ENCODE measurements around the gene LRRC56. TPM values are rescaled to one million over a fixed set of nuclear protein-coding genes. Genes with fewer than 3 reads are reported as not detected.

The LRRC56 gene
- total RNA-seq, 4 donors from 2014 or later = 0.13 to 0.69 (median 0.20) TPM; not detected in 1

DNA sequence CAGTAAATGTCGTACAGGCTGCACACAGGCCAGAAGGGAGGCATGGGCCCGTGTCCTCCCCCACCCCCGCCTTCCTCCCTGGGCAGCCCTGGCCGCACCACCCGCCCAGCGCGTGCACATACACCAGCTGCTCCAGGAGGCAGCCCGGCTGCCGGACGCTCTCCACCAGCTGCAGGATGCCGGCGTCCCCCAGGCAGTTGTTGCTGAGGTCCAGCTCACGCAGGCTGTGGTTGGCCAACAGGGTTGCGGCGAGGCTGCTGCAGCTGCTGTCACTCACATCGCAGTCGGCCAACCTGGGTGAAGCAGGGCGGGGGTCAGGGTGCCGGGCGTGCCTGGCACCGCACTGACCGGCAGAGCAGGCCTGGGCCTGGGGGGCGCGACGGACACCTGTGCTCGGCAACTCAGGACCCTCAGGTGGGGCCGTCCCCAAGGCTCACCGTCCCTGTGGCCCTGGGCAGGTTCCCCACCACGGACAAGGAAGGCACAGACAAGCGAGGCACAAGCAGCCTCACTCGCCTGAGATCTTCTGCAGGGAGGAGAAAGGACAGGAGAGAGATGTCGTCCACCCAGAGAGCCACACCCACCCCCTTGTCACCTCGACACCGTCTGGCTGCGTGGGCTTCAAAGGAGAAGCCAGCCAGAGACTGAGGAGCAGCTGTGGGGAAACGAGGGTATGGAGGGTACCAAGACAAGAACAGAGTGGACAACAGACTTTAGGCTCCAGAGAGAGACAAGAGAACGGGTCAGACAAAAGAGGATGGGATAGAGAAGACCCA lies 42.4 kb upstream of the LRRC56 start:
- no peaks in the 10 kb centered on the region for H3K27me3 ChIP-seq
- no peak for TF ChIP-seq POLR2AphosphoS5 (IDR thresholded peaks at IDR 0.05)
- no peak for TF ChIP-seq CTCF (IDR thresholded peaks at IDR 0.05)
- TF ChIP-seq POLR2A (IDR thresholded peaks at IDR 0.05) = no peak
- no peak for TF ChIP-seq EP300 (IDR thresholded peaks at IDR 0.05)
- WGBS, 2 donors (ENCODE audit: low coverage in 1 of 2) = 57 to 69% methylated on average over 3 to 4 of the region's 37 CpGs
- no peak for ATAC-seq
- no peak overlapping the region for H3K4me3 ChIP-seq
- no peaks in the 10 kb centered on the region for H3K9me3 ChIP-seq
- no peaks in the 10 kb centered on the region for H3K4me1 ChIP-seq
- H3K27ac ChIP-seq = no peak overlapping the region
- peaks cover 0 to 91% of the 10 kb centered on the region in 2 donors for H3K36me3 ChIP-seq

GRCh38 chr11:495537-495931 lies 41.8 kb upstream of the LRRC56 start:
- H3K36me3 ChIP-seq = peaks cover 0 to 91% of the 10 kb centered on the region in 2 donors
- no peak for ATAC-seq

GRCh38 chr11:496834-497564 lies 40.3 kb upstream of the LRRC56 start:
- TF ChIP-seq POLR2A (IDR thresholded peaks at IDR 0.05) (no peak), EP300 (IDR thresholded peaks at IDR 0.05) (no peak), POLR2AphosphoS5 (IDR thresholded peaks at IDR 0.05) (no peak), CTCF (IDR thresholded peaks at IDR 0.05) (no peak)
- peaks cover 0 to 1% (median 0%) of the 10 kb centered on the region in 3 donors for H3K4me1 ChIP-seq
- 90 to 93% methylated on average over 22 to 32 of the region's 34 CpGs for WGBS, 2 donors (ENCODE audit: low coverage in 1 of 2)
- no peak overlapping the region for H3K27ac ChIP-seq
- ATAC-seq = no peak
- peaks cover 0 to 96% of the 10 kb centered on the region in 2 donors for H3K36me3 ChIP-seq
- H3K27me3 ChIP-seq = no peaks in the 10 kb centered on the region
- no peaks in the 10 kb centered on the region for H3K9me3 ChIP-seq
- H3K4me3 ChIP-seq = no peak overlapping the region

More at GRCh38 chr11:495537-495931, 41.8 kb upstream of the LRRC56 start:
- WGBS, 2 donors (ENCODE audit: low coverage in 1 of 2) = 70% methylated on average over 3 of the region's 10 CpGs; no CpG with 5 or more reads in 1 of the 2 donors
- Histone ChIP-seq H3K27ac (no peak overlapping the region), H3K9me3 (no peaks in the 10 kb centered on the region), H3K27me3 (no peaks in the 10 kb centered on the region), H3K4me3 (no peak overlapping the region), H3K4me1 (no peaks in the 10 kb centered on the region)
- TF ChIP-seq CTCF (IDR thresholded peaks at IDR 0.05) (no peak), POLR2A (IDR thresholded peaks at IDR 0.05) (no peak), EP300 (IDR thresholded peaks at IDR 0.05) (no peak), POLR2AphosphoS5 (IDR thresholded peaks at IDR 0.05) (no peak)

DNA sequence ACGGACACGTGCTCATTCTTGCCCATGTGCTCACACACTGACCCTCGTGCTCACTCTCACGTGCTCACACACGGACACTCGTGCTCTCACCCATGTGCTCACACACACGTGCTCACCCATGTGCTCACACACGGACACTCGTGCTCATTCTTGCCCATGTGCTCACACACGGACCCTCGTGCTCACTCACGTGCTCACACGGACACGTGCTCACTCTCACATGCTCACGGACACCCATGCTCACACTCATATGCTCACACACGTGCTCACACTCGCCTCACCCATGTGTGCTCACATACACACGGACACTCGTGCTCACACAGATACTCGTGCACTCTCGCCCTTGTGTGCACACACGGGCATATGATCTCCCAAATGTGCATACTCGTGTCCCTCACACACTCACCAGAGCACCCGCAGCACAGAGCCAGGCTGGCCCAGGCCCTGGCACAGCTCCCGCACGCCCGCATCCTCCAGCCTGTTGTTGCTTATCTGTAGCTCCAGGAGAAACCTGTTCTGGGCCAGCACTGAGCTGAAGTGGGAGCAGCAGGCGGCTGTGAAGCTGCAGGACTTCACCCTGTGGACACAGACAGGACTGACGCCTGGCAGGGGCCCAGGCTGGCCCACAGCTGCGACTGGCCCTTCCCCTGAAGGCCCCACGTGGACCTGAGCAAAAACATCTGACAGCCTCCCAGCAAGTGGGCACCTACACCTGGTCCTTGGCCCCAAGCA lies 39.6 kb upstream of the LRRC56 start:
- no peak for ATAC-seq
- Histone ChIP-seq H3K27ac (no peak overlapping the region), H3K4me3 (no peak overlapping the region), H3K36me3 (peaks cover 0 to 95% of the 10 kb centered on the region in 2 donors), H3K9me3 (no peaks in the 10 kb centered on the region), H3K27me3 (no peaks in the 10 kb centered on the region), H3K4me1 (peaks cover 0 to 9% (median 1%) of the 10 kb centered on the region in 3 donors)
- no peak for TF ChIP-seq EP300 (IDR thresholded peaks at IDR 0.05)
- no peak for TF ChIP-seq POLR2AphosphoS5 (IDR thresholded peaks at IDR 0.05)
- TF ChIP-seq POLR2A (IDR thresholded peaks at IDR 0.05) = no peak
- no peak for TF ChIP-seq CTCF (IDR thresholded peaks at IDR 0.05)
- 90 to 97% methylated on average over 9 to 22 of the region's 31 CpGs for WGBS, 2 donors (ENCODE audit: low coverage in 1 of 2)

Data from gastroesophageal sphincter (tissue), 4 donors.